ENCODE measurements around the gene KNCN. TPM values are rescaled to one million over a fixed set of nuclear protein-coding genes. Genes with fewer than 3 reads are reported as not detected.

Gene KNCN
- total RNA-seq, 1 donor from 2014 or later: not detected

DNA sequence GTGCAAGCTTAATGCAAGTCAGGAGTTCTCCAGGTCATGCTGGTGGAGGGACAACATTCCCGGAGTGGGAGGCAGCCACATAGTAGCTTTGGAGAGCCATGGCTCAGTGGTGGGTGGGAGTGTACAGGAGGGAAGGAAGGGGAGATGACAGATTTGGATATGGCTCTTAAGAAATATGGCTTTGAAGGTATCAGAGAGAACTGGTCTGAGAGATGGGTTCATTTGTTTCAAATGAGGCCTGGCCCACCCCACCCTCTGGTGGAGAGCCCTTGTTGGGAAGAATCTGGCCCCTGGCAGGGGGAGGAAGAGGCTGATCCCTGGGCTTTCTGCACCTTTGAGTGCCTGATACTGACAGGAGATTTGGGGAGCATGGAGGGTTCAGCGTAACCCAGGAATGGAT, 55.7 kb downstream of the KNCN start:
- no peak for DNase-seq (ENCODE audit: low spot score, unreplicated experiment)
- H3K27ac Mint-ChIP-seq: no peak overlapping the region

More for the DNA sequence above, 55.7 kb downstream of the KNCN start:
- Mint-ChIP-seq H3K36me3 (ENCODE audit: insufficient read depth) (no peaks in the 10 kb centered on the region), H3K4me1 (ENCODE audit: low read depth) (no peaks in the 10 kb centered on the region), H3K9me3 (ENCODE audit: low read depth) (no peaks in the 10 kb centered on the region), H3K4me3 (ENCODE audit: low read depth) (no peak overlapping the region), H3K27me3 (peaks cover 91% of the 10 kb centered on the region)
- TF ChIP-seq, protein P1, sequence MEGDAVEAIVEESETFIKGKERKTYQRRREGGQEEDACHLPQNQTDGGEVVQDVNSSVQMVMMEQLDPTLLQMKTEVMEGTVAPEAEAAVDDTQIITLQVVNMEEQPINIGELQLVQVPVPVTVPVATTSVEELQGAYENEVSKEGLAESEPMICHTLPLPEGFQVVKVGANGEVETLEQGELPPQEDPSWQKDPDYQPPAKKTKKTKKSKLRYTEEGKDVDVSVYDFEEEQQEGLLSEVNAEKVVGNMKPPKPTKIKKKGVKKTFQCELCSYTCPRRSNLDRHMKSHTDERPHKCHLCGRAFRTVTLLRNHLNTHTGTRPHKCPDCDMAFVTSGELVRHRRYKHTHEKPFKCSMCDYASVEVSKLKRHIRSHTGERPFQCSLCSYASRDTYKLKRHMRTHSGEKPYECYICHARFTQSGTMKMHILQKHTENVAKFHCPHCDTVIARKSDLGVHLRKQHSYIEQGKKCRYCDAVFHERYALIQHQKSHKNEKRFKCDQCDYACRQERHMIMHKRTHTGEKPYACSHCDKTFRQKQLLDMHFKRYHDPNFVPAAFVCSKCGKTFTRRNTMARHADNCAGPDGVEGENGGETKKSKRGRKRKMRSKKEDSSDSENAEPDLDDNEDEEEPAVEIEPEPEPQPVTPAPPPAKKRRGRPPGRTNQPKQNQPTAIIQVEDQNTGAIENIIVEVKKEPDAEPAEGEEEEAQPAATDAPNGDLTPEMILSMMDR (IDR thresholded peaks at IDR 0.05; ENCODE audit: unreplicated experiment): no peak

Other genes starting within 250 kb of the KNCN start
- 100 and 103 TPM in 2 replicates for gene LRRC41, start 248.0 kb downstream of the KNCN start, total RNA-seq
- gene UQCRH, start 247.9 kb downstream of the KNCN start, total RNA-seq: 221 and 228 TPM in 2 replicates
- 25.0 and 30.3 TPM in 2 replicates for gene NSUN4, start 210.8 kb downstream of the KNCN start, total RNA-seq
- 36.6 and 38.6 TPM in 2 replicates for gene FAAH, start 157.3 kb downstream of the KNCN start, total RNA-seq
- gene DMBX1, start 61.8 kb downstream of the KNCN start, total RNA-seq: not detected in 2 replicates
- 29.3 and 31.9 TPM in 2 replicates for gene MKNK1, start 52.6 kb upstream of the KNCN start, total RNA-seq
- 5.5 and 5.6 TPM in 2 replicates for gene MOB3C, start 65.2 kb upstream of the KNCN start, total RNA-seq
- gene ATPAF1, start 116.7 kb upstream of the KNCN start, total RNA-seq: 52.7 and 53.9 TPM in 2 replicates
- 0.31 and 0.38 TPM in 2 replicates for gene TEX38, start 120.2 kb upstream of the KNCN start, total RNA-seq
- gene EFCAB14, start 167.5 kb upstream of the KNCN start, total RNA-seq: 63.6 and 65.2 TPM in 2 replicates
- 0.80 TPM in 1 of 2 replicates, not detected in the other for gene CYP4B1, start 247.4 kb upstream of the KNCN start, total RNA-seq

All from progenitor cell of endocrine pancreas (in vitro differentiated cells).